Measurements from ENCODE around the gene GREB1L.
"Not testable (repeated sequence)": the region's sequence is repeated elsewhere in the genome, so short reads cannot be mapped to it uniquely, and the experiment has no call there.

GREB1L gene

GRCh38 chr18:21203542-21204241, 38.3 kb upstream of the GREB1L start:
- no peak for DNase-seq
- Histone ChIP-seq H3K27me3 (replicated peaks) (no peaks in the 10 kb centered on the region), H3K36me3 (replicated peaks) (no peaks in the 10 kb centered on the region), H3K27ac (no peak overlapping the region), H3K4me3 (ENCODE audit: low read depth, low read length) (no peak overlapping the region)
- TF ChIP-seq CTCF (IDR thresholded peaks at IDR 0.05; ENCODE audit: low read depth, low read length, missing control alignments), result no peak
- in situ Hi-C loops (cut with HindIII; ENCODE audit: low pct_ligation_motif_present, low sequenced_read_pairs), result no loop called here

GRCh38 chr18:21205695-21206094, 36.3 kb upstream of the GREB1L start:
- DNase-seq, result no peak
- no peak overlapping the region for H3K27ac ChIP-seq
- no peaks in the 10 kb centered on the region for H3K36me3 ChIP-seq (replicated peaks)
- TF ChIP-seq CTCF (IDR thresholded peaks at IDR 0.05; ENCODE audit: low read depth, low read length, missing control alignments), result no peak
- H3K4me3 ChIP-seq (ENCODE audit: low read depth, low read length), result no peak overlapping the region
- in situ Hi-C loops (cut with HindIII; ENCODE audit: low pct_ligation_motif_present, low sequenced_read_pairs), result no loop called here
- no peaks in the 10 kb centered on the region for H3K27me3 ChIP-seq (replicated peaks)

- Histone ChIP-seq H3K4me3 (ENCODE audit: low read depth, low read length) (no peak overlapping the region), H3K27ac (no peak overlapping the region), H3K36me3 (replicated peaks) (no peaks in the 10 kb centered on the region), H3K27me3 (replicated peaks) (no peaks in the 10 kb centered on the region)
- in situ Hi-C loops (cut with HindIII; ENCODE audit: low pct_ligation_motif_present, low sequenced_read_pairs), result no loop called here
- DNase-seq, result no peak
- TF ChIP-seq CTCF (IDR thresholded peaks at IDR 0.05; ENCODE audit: low read depth, low read length, missing control alignments), result no peak
Measured at GRCh38 chr18:21210278-21210677, 31.8 kb upstream of the GREB1L start.

GRCh38 chr18:21210784-21211183, 31.2 kb upstream of the GREB1L start:
- no peak for DNase-seq
- in situ Hi-C loops (cut with HindIII; ENCODE audit: low pct_ligation_motif_present, low sequenced_read_pairs), result no loop called here
- no peak for TF ChIP-seq CTCF (IDR thresholded peaks at IDR 0.05; ENCODE audit: low read depth, low read length, missing control alignments)
- H3K27me3 ChIP-seq (replicated peaks), result no peaks in the 10 kb centered on the region
- H3K27ac ChIP-seq, result no peak overlapping the region
- no peak overlapping the region for H3K4me3 ChIP-seq (ENCODE audit: low read depth, low read length)
- no peaks in the 10 kb centered on the region for H3K36me3 ChIP-seq (replicated peaks)

GRCh38 chr18:21214409-21214808, 27.6 kb upstream of the GREB1L start:
- H3K4me3 ChIP-seq (ENCODE audit: low read depth, low read length); H3K36me3 ChIP-seq (replicated peaks); H3K27me3 ChIP-seq (replicated peaks); in situ Hi-C loops (cut with HindIII; ENCODE audit: low pct_ligation_motif_present, low sequenced_read_pairs); H3K27ac ChIP-seq; DNase-seq: not testable (repeated sequence)

- Histone ChIP-seq H3K27ac (no peak overlapping the region), H3K36me3 (replicated peaks) (no peaks in the 10 kb centered on the region), H3K4me3 (ENCODE audit: low read depth, low read length) (no peak overlapping the region), H3K27me3 (replicated peaks) (no peaks in the 10 kb centered on the region)
- no peak for TF ChIP-seq CTCF (IDR thresholded peaks at IDR 0.05; ENCODE audit: low read depth, low read length, missing control alignments)
- in situ Hi-C loops (cut with HindIII; ENCODE audit: low pct_ligation_motif_present, low sequenced_read_pairs), result no loop called here
- no peak for DNase-seq
Measured at GRCh38 chr18:21215490-21215889, 26.5 kb upstream of the GREB1L start.

All from brain microvascular endothelial cell (primary cell).